ENCODE measurements around the gene DUSP16.

- TF ChIP-seq ZNF114 (CRISPR knock-in tag; IDR thresholded peaks at IDR 0.05) (no peak), JUNB (IDR thresholded peaks at IDR 0.05; ENCODE audit: unreplicated experiment) (no peak), EZH2 (IDR thresholded peaks at IDR 0.05; ENCODE audit: low read depth, unreplicated experiment) (no peak), CTCF (conservative IDR thresholded peaks at IDR 0.05; ENCODE audit: low read depth in 2 of 2) (no peak), POLR2AphosphoS5 (IDR thresholded peaks at IDR 0.05; ENCODE audit: low read depth) (no peak), REST (IDR thresholded peaks at IDR 0.05; ENCODE audit: unreplicated experiment) (no peak), ZNF462 (CRISPR knock-in tag; IDR thresholded peaks at IDR 0.05) (no peak), CREB1 (CRISPR knock-in tag; IDR thresholded peaks at IDR 0.05; ENCODE audit: low read depth) (no peak), EZH2phosphoT487 (IDR thresholded peaks at IDR 0.05; ENCODE audit: unreplicated experiment) (no peak)
These were observed 4.4 kb downstream of the DUSP16 start for GRCh38 chr12:12558291-12558690.

All from GM23338 (cell line).